Panc1 (cell line): Measurements from ENCODE around the gene CERS5. TPM values are rescaled to one million over a fixed set of nuclear protein-coding genes. Genes with fewer than 3 reads are reported as not detected.

Experiments used
- ATAC-seq: fragments of 200-7000 bp; cut with Tn5 transposase; 2 replicates; pipeline ENCODE4 v1.9.1; 2020; ENCODE audit warnings: mild to moderate bottlenecking, moderate library complexity
- BruUV-seq: library from RNA; stranded (reverse); fragments of 400-500 nt; replicated peaks from 2 replicates; lab custom pipeline; 2021; lab: Mats Ljungman, UMichigan
- CTCF ChIA-PET: fragments of 300-600 bp; sonication (Branson Sonifier 250); formaldehyde crosslinking; loops from one replicate; lab custom pipeline; 2022; ENCODE audit warnings: antibody characterized with exemption; lab: Charles Lee
- POLR2A ChIA-PET: fragments of 300-600 bp; sonication (Branson Sonifier 250); formaldehyde crosslinking; loops from one replicate; lab custom pipeline; 2022; ENCODE audit warnings: antibody characterized with exemption; lab: Charles Lee
- DNase-seq: peaks from one replicate; pipeline ENCODE4 v3.0.0-alpha.2; 2010; ENCODE audit warnings: low read depth, low spot score
- H3K27ac ChIP-seq: 2 replicates; pipeline ENCODE4 v1.5.1; 2011; ENCODE audit warnings: mild to moderate bottlenecking, low read length, inconsistent platforms
- H3K27me3 ChIP-seq: fragments of 200-500 bp; sonication (Bioruptor generic); 2 replicates; pipeline ENCODE4 v1.6.0; 2014; ENCODE audit warnings: low read length, inconsistent platforms; ENCODE audit not compliant: control insufficient read depth, insufficient read depth
- H3K36me3 ChIP-seq: fragments of 200-500 bp; sonication (Bioruptor generic); 2 replicates; pipeline ENCODE4 v1.5.1; 2014; ENCODE audit warnings: inconsistent platforms, mild to moderate bottlenecking, low read length, moderate library complexity; ENCODE audit not compliant: control insufficient read depth, insufficient read depth
- H3K4me1 ChIP-seq: 2 replicates; pipeline ENCODE4 v1.5.1; 2011; ENCODE audit warnings: inconsistent platforms, mild to moderate bottlenecking, low read length, moderate library complexity; ENCODE audit not compliant: control insufficient read depth, insufficient read depth
- H3K4me3 ChIP-seq, 2 experiments: 2 replicates each; pipeline ENCODE4 v1.5.1; 2011 to 2012; ENCODE audit warnings: low read depth in 2 of 2, low read length in 2 of 2, mild to moderate bottlenecking in 2 of 2, inconsistent platforms in 1 of 2, moderate library complexity in 1 of 2
- H3K9me3 ChIP-seq: fragments of 200-500 bp; sonication (Bioruptor generic); 2 replicates; pipeline ENCODE4 v1.5.1; 2014; ENCODE audit warnings: low read depth, mild to moderate bottlenecking, inconsistent platforms, low read length, moderate library complexity; ENCODE audit not compliant: control insufficient read depth, insufficient read depth
- POLR2AphosphoS5 ChIP-seq: IDR thresholded peaks from 2 replicates; pipeline ENCODE4 v1.6.1; 2012; ENCODE audit warnings: mild to moderate bottlenecking, low read depth, low read length, moderate library complexity
- SIN3A ChIP-seq: IDR thresholded peaks from 2 replicates; pipeline ENCODE4 v1.6.1; 2012; ENCODE audit warnings: low read depth, mild to moderate bottlenecking, low read length, moderate library complexity, borderline replicate concordance; ENCODE audit not compliant: insufficient read depth
- TCF7L2 ChIP-seq: IDR thresholded peaks from 2 replicates; pipeline ENCODE4 v1.6.1; 2011; ENCODE audit warnings: mild to moderate bottlenecking, low read depth, low read length, inconsistent platforms
- in situ Hi-C: cut with HindIII; loops from 2 replicates; pipeline ENCODE4 v1.10.0; 2016; ENCODE audit warnings: low sequenced_read_pairs, low pct_unique_long_range_greater_than_20kb
- intact Hi-C: fragments of 100-400 bp; cut with micrococcal nuclease; formaldehyde crosslinking; loops from one replicate; pipeline ENCODE4 v1.10.0; 2022; ENCODE audit not compliant: unreplicated experiment
- total RNA-seq: library from RNA; stranded (reverse); gene quantifications from one replicate; pipeline ENCODE4 v1.2.1, GENCODE V29; 2021; ENCODE audit not compliant: unreplicated experiment
- TF ChIP-seq, protein P1 (sequence below), 2 experiments: IDR thresholded peaks; 2 replicates each; pipeline ENCODE4 v1.6.1; 2011 to 2012; ENCODE audit warnings: low read depth in 2 of 2, control low read depth in 1 of 2, low read length in 1 of 2, mild to moderate bottlenecking in 1 of 2, moderate library complexity in 1 of 2; ENCODE audit not compliant: insufficient read depth in 1 of 2
- TF ChIP-seq, protein P2 (sequence below): fragments of 450-650 bp; IDR thresholded peaks from 2 replicates; pipeline ENCODE4 v1.5.1; 2017; ENCODE audit warnings: mild to moderate bottlenecking

Gene CERS5
- total RNA-seq, 1 experiment from 2014 or later = 50.5 TPM

DNA sequence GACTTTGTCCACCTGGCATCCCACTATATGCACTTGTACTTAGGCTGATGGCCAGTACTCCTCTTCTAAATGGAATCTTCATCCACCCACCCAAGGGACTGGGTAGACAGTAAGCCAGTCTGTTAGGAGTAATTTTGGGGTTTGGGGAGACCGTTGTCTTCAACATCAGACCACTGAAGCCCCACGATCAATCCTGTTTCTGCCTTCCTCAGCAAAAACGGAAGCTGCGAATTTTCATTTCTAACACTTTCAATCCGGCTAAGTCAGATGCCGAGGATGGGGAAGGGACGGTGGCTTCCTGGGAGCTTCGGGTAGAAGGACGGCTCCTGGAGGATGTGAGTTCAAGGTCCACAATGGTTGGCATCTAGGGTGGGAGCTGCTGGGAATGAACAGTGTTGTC, 80.0 kb downstream of the CERS5 start:
- Histone ChIP-seq H3K4me1 (peaks cover 6% of the 10 kb centered on the region; the same call in 1 of the 2 replicates), H3K4me3 (no peak overlapping the region), H3K27me3 (no peaks in the 10 kb centered on the region), H3K9me3 (no peaks in the 10 kb centered on the region), H3K27ac (no peak overlapping the region), H3K36me3 (peaks cover 18% of the 10 kb centered on the region)
- no TSS peak for BruUV-seq
- ATAC-seq (no peak), DNase-seq (no peak)
- POLR2A ChIA-PET = no interaction called here
- intact Hi-C loops = loop anchor here (10.0 kb wide), 1 partner anchor 228 kb away; no protein-coding TSS in a partner anchor
- in situ Hi-C loops = no loop called here
- TF ChIP-seq, protein P1, sequence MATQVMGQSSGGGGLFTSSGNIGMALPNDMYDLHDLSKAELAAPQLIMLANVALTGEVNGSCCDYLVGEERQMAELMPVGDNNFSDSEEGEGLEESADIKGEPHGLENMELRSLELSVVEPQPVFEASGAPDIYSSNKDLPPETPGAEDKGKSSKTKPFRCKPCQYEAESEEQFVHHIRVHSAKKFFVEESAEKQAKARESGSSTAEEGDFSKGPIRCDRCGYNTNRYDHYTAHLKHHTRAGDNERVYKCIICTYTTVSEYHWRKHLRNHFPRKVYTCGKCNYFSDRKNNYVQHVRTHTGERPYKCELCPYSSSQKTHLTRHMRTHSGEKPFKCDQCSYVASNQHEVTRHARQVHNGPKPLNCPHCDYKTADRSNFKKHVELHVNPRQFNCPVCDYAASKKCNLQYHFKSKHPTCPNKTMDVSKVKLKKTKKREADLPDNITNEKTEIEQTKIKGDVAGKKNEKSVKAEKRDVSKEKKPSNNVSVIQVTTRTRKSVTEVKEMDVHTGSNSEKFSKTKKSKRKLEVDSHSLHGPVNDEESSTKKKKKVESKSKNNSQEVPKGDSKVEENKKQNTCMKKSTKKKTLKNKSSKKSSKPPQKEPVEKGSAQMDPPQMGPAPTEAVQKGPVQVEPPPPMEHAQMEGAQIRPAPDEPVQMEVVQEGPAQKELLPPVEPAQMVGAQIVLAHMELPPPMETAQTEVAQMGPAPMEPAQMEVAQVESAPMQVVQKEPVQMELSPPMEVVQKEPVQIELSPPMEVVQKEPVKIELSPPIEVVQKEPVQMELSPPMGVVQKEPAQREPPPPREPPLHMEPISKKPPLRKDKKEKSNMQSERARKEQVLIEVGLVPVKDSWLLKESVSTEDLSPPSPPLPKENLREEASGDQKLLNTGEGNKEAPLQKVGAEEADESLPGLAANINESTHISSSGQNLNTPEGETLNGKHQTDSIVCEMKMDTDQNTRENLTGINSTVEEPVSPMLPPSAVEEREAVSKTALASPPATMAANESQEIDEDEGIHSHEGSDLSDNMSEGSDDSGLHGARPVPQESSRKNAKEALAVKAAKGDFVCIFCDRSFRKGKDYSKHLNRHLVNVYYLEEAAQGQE (IDR thresholded peaks at IDR 0.05; ENCODE audit: insufficient read depth in 1 of 2, low read depth in 2 of 2, low read length in 1 of 2) = no peak
- TF ChIP-seq SIN3A (no peak), TCF7L2 (no peak), POLR2AphosphoS5 (no peak)
- TF ChIP-seq, protein P2, sequence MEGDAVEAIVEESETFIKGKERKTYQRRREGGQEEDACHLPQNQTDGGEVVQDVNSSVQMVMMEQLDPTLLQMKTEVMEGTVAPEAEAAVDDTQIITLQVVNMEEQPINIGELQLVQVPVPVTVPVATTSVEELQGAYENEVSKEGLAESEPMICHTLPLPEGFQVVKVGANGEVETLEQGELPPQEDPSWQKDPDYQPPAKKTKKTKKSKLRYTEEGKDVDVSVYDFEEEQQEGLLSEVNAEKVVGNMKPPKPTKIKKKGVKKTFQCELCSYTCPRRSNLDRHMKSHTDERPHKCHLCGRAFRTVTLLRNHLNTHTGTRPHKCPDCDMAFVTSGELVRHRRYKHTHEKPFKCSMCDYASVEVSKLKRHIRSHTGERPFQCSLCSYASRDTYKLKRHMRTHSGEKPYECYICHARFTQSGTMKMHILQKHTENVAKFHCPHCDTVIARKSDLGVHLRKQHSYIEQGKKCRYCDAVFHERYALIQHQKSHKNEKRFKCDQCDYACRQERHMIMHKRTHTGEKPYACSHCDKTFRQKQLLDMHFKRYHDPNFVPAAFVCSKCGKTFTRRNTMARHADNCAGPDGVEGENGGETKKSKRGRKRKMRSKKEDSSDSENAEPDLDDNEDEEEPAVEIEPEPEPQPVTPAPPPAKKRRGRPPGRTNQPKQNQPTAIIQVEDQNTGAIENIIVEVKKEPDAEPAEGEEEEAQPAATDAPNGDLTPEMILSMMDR = no peak
- CTCF ChIA-PET = interaction anchor here (1.1 kb wide), 1 partner anchor 25 kb away, joined by 3 read pairs; the partner anchor contains the start of gene COX14

DNA sequence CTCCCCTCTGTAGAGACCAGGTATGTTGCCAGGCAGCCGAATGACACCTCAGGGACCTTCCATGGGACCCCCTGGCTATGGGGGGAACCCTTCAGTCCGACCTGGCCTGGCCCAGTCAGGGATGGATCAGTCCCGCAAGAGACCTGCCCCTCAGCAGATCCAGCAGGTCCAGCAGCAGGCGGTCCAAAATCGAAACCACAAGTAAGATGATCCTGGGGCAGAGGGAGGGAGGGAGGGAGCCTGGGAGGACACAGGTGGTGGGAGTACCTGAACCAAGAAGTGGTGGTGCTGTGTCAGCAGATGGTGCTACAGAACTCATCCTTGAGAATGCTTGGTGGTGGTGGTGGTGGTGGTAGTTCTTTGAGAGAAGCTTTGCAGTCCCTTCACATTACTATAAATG, 81.0 kb downstream of the CERS5 start:
- Histone ChIP-seq H3K36me3 (peaks cover 14% of the 10 kb centered on the region), H3K9me3 (no peaks in the 10 kb centered on the region), H3K27ac (peak overlapping the region; percentile 83), H3K4me3 (peak overlapping the region; percentile 80 to 88), H3K27me3 (no peaks in the 10 kb centered on the region), H3K4me1 (peaks cover 6% of the 10 kb centered on the region; the same call in 1 of the 2 replicates)
- TF ChIP-seq, protein P2 = no peak
- TF ChIP-seq SIN3A (no peak), POLR2AphosphoS5 (no peak), TCF7L2 (no peak)
- TF ChIP-seq, protein P1 (IDR thresholded peaks at IDR 0.05; ENCODE audit: insufficient read depth in 1 of 2, low read depth in 2 of 2, low read length in 1 of 2) = no peak
- no peak for ATAC-seq
- ChIA-PET CTCF (interaction anchor here (0.6 to 2.6 kb wide), 3 partner anchors 16 to 106 kb away, joined by 4 to 9 read pairs (median 5); partner anchors contain the start of gene COX14), POLR2A (no interaction called here)
- no TSS peak for BruUV-seq
- no peak for DNase-seq
- intact Hi-C loops (loop anchor here (10.0 kb wide), 1 partner anchor 229 kb away; no protein-coding TSS in a partner anchor), in situ Hi-C loops (no loop called here)
